GM12878 (cell line): ENCODE data around the gene MAST4.

ENCODE experiments used
- ATF3 ChIP-seq: IDR thresholded peaks from 2 replicates; pipeline ENCODE4 v1.6.1; 2011; ENCODE audit warnings: low read depth, mild to moderate bottlenecking, low read length, moderate library complexity, borderline replicate concordance; ENCODE audit errors: extremely low read depth
- CTCF ChIP-seq, 3 experiments: IDR thresholded peaks in 2 of 3; conservative IDR thresholded peaks in 1 of 3; 2 replicates each; pipeline ENCODE4 v1.5.1; 2011; ENCODE audit warnings: low read depth in 3 of 3, low read length in 3 of 3, mild to moderate bottlenecking in 3 of 3, control low read depth in 2 of 3, moderate library complexity in 2 of 3, inconsistent platforms in 1 of 3, mixed read lengths in 1 of 3; ENCODE audit not compliant: control insufficient read depth in 2 of 3, insufficient read depth in 1 of 3; ENCODE audit errors: extremely low read depth in 1 of 3
- EP300 ChIP-seq, 2 experiments: fragments of 150-350 bp in 1 of 2; IDR thresholded peaks; 2 replicates each; pipeline ENCODE4 v1.6.1; 2011 to 2012; ENCODE audit warnings: low read depth in 2 of 2, low read length in 2 of 2, borderline replicate concordance in 1 of 2, improper control_type of control experiment in 1 of 2, inconsistent platforms in 1 of 2; ENCODE audit not compliant: control insufficient read depth in 1 of 2
- EZH2 ChIP-seq: IDR thresholded peaks from 2 replicates; pipeline ENCODE4 v1.6.1; 2012; ENCODE audit warnings: low read depth, mild to moderate bottlenecking, control low read depth, inconsistent platforms, low read length, borderline replicate concordance; ENCODE audit not compliant: control insufficient read depth
- GABPA ChIP-seq: IDR thresholded peaks from 2 replicates; pipeline ENCODE4 v1.6.1; 2014; ENCODE audit warnings: antibody characterized with exemption, low read depth, mild to moderate bottlenecking, inconsistent platforms
- GATAD2B ChIP-seq: fragments of 450-650 bp; conservative IDR thresholded peaks from 2 replicates; pipeline ENCODE4 v1.6.1; 2017; ENCODE audit warnings: low read depth, mild to moderate bottlenecking, moderate library complexity
- HDAC6 ChIP-seq: fragments of 200-600 bp; sonication (generic); IDR thresholded peaks from one replicate; pipeline ENCODE4 v1.8.0; 2017; ENCODE audit warnings: antibody characterized with exemption; ENCODE audit not compliant: unreplicated experiment
- KDM1A ChIP-seq: fragments of 200-600 bp; sonication (generic); IDR thresholded peaks from 2 replicates; pipeline ENCODE4 v1.6.1; 2016; ENCODE audit warnings: borderline replicate concordance
- NR2C2 ChIP-seq: IDR thresholded peaks from 2 replicates; pipeline ENCODE4 v1.6.1; 2011; ENCODE audit warnings: borderline replicate concordance, low read depth; ENCODE audit not compliant: control insufficient read depth, insufficient read length
- POLR2A ChIP-seq: IDR thresholded peaks from 2 replicates; pipeline ENCODE4 v1.6.1; 2011; ENCODE audit warnings: low read depth, mild to moderate bottlenecking, low read length
- RB1 ChIP-seq: fragments of 450-650 bp; formaldehyde crosslinking; IDR thresholded peaks from 2 replicates; pipeline ENCODE4 v1.6.1; 2017; ENCODE audit warnings: mild to moderate bottlenecking, borderline replicate concordance
- SREBF2 ChIP-seq: IDR thresholded peaks from 2 replicates; pipeline ENCODE4 v1.6.1; 2012; ENCODE audit warnings: mild to moderate bottlenecking, low read length
- TF ChIP-seq, protein P1 (sequence below): fragments of 450-650 bp; IDR thresholded peaks from 2 replicates; pipeline ENCODE4 v1.6.1; 2017; ENCODE audit warnings: low read depth, mild to moderate bottlenecking, moderate library complexity

- TF ChIP-seq HDAC6 (no peak), GABPA (no peak), SREBF2 (no peak), GATAD2B (no peak), POLR2A (no peak), ATF3 (no peak), EP300 (IDR thresholded peaks at IDR 0.05; ENCODE audit: borderline replicate concordance in 1 of 2, control insufficient read depth in 1 of 2, low read depth in 2 of 2, low read length in 2 of 2) (no peak), EZH2 (no peak), CTCF (IDR thresholded peaks at IDR 0.05 in 2 of 3, conservative IDR thresholded peaks at IDR 0.05 in 1 of 3; ENCODE audit: control insufficient read depth in 2 of 3, extremely low read depth in 1 of 3, insufficient read depth in 1 of 3, low read depth in 3 of 3, low read length in 3 of 3) (no peak), KDM1A (no peak), RB1 (no peak), NR2C2 (no peak)
- TF ChIP-seq, protein P1, sequence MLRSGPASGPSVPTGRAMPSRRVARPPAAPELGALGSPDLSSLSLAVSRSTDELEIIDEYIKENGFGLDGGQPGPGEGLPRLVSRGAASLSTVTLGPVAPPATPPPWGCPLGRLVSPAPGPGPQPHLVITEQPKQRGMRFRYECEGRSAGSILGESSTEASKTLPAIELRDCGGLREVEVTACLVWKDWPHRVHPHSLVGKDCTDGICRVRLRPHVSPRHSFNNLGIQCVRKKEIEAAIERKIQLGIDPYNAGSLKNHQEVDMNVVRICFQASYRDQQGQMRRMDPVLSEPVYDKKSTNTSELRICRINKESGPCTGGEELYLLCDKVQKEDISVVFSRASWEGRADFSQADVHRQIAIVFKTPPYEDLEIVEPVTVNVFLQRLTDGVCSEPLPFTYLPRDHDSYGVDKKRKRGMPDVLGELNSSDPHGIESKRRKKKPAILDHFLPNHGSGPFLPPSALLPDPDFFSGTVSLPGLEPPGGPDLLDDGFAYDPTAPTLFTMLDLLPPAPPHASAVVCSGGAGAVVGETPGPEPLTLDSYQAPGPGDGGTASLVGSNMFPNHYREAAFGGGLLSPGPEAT = no peak
These were observed 35.8 kb upstream of the MAST4 start for GRCh38 chr5:66560371-66560770.
